ENCODE data around the gene EML3. TPM values are rescaled to one million over a fixed set of nuclear protein-coding genes. Genes with fewer than 3 reads are reported as not detected.

Gene EML3
- total and polyA plus RNA-seq, 2 of the 13 experiments (the other 11 are each of a cell fraction or from before 2014, with no cell fraction given) = 10.6 to 12.3 TPM

- 0 out of 2 replicates have a peak, but pooled peaks have one; percentile 16 for TF ChIP-seq ZNF142 (CRISPR knock-in tag; IDR thresholded peaks at IDR 0.05)
- TF ChIP-seq, protein P1, sequence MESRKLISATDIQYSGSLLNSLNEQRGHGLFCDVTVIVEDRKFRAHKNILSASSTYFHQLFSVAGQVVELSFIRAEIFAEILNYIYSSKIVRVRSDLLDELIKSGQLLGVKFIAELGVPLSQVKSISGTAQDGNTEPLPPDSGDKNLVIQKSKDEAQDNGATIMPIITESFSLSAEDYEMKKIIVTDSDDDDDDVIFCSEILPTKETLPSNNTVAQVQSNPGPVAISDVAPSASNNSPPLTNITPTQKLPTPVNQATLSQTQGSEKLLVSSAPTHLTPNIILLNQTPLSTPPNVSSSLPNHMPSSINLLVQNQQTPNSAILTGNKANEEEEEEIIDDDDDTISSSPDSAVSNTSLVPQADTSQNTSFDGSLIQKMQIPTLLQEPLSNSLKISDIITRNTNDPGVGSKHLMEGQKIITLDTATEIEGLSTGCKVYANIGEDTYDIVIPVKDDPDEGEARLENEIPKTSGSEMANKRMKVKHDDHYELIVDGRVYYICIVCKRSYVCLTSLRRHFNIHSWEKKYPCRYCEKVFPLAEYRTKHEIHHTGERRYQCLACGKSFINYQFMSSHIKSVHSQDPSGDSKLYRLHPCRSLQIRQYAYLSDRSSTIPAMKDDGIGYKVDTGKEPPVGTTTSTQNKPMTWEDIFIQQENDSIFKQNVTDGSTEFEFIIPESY (CRISPR knock-in tag; IDR thresholded peaks at IDR 0.05) = no peak
- no peak for TF ChIP-seq ATF3 (CRISPR knock-in tag; IDR thresholded peaks at IDR 0.05)
- TF ChIP-seq PRMT3 (CRISPR knock-in tag; IDR thresholded peaks at IDR 0.05; ENCODE audit: borderline replicate concordance, low read depth) = no peak
- no peak for TF ChIP-seq PBX2 (CRISPR knock-in tag; IDR thresholded peaks at IDR 0.05)
- no peak for TF ChIP-seq RERE (CRISPR knock-in tag; IDR thresholded peaks at IDR 0.05; ENCODE audit: low read depth)
- 0 out of 2 replicates have a peak, but pooled peaks have one; percentile 25 for TF ChIP-seq BRCA1 (CRISPR knock-in tag; IDR thresholded peaks at IDR 0.05)
- no peak for TF ChIP-seq ARHGAP35 (CRISPR knock-in tag; IDR thresholded peaks at IDR 0.05; ENCODE audit: borderline replicate concordance)
- peak in 1 of 2 experiments; percentile 83; a peak in 2 of 4 replicates for TF ChIP-seq KLF16 (CRISPR knock-in tag; IDR thresholded peaks at IDR 0.05)
- TF ChIP-seq KDM5B (CRISPR knock-in tag; IDR thresholded peaks at IDR 0.05; ENCODE audit: borderline replicate concordance) = peak; percentile 71; the same call in 1 of the 2 replicates
- TF ChIP-seq ZNF225 (CRISPR knock-in tag; IDR thresholded peaks at IDR 0.05) = 0 out of 2 replicates have a peak, but pooled peaks have one; percentile 31
Measured at GRCh38 chr11:62573592-62574362, 38.8 kb downstream of the EML3 start, which contains the start of gene EEF1G (continued).

Measured in HepG2 (cell line).